ENCODE data around the gene IPO8.
"Not testable (repeated sequence)": the region's sequence is repeated elsewhere in the genome, so short reads cannot be mapped to it uniquely, and the experiment has no call there.

IPO8 gene

DNA sequence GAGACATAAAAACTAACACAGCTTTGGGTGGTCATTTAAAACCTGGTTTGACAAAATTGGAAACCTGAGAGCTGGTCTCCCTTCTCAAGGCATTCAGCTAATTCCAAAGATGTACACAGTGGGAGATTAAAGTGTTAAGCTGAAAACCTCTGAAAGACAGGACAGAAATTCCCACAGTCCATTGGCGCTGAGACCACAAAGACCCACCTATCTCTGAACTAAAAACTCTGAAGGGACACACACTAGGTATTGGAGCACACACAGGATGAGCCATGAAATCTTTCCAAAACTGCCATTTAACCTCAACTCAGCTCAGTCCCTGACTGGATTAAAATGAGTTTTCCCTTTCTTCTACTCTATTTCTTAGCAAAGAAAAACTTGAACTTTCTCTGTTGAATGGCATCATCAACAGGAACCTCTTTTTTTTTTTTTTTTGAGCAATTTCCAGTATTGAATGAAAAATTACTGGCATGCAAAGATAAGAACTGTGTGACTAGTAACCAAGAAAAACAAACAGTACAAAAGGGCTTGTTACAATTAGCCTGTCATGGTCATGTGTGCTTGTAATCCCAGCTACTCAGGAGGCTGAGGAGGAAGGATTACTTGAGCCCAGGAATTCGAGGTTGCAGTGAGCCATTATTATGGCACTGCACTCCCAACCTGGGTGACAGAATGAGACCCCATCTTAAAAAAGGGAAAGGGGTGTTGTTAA lies 82.4 kb downstream of the IPO8 start:
- Histone ChIP-seq H3K4me3 (replicated peaks; ENCODE audit: insufficient read depth, low read length) (no peak overlapping the region), H3K27ac (replicated peaks) (no peak overlapping the region), H3K27me3 (ENCODE audit: insufficient read depth, poor library complexity, severe bottlenecking) (no peaks in the 10 kb centered on the region)
- no peak for DNase-seq (ENCODE audit: low read depth in 1 of 2, low spot score in 1 of 2)
- TF ChIP-seq REST (IDR thresholded peaks at IDR 0.05; ENCODE audit: insufficient replicate concordance, low read depth) (no peak), POLR2AphosphoS5 (IDR thresholded peaks at IDR 0.05; ENCODE audit: low read depth) (no peak), GABPA (IDR thresholded peaks at IDR 0.05; ENCODE audit: low read depth) (no peak), SPI1 (IDR thresholded peaks at IDR 0.05; ENCODE audit: borderline replicate concordance, low read depth) (no peak)
- TF ChIP-seq, protein P1, sequence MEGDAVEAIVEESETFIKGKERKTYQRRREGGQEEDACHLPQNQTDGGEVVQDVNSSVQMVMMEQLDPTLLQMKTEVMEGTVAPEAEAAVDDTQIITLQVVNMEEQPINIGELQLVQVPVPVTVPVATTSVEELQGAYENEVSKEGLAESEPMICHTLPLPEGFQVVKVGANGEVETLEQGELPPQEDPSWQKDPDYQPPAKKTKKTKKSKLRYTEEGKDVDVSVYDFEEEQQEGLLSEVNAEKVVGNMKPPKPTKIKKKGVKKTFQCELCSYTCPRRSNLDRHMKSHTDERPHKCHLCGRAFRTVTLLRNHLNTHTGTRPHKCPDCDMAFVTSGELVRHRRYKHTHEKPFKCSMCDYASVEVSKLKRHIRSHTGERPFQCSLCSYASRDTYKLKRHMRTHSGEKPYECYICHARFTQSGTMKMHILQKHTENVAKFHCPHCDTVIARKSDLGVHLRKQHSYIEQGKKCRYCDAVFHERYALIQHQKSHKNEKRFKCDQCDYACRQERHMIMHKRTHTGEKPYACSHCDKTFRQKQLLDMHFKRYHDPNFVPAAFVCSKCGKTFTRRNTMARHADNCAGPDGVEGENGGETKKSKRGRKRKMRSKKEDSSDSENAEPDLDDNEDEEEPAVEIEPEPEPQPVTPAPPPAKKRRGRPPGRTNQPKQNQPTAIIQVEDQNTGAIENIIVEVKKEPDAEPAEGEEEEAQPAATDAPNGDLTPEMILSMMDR (IDR thresholded peaks at IDR 0.05; ENCODE audit: insufficient read depth, low read length): no peak

DNA sequence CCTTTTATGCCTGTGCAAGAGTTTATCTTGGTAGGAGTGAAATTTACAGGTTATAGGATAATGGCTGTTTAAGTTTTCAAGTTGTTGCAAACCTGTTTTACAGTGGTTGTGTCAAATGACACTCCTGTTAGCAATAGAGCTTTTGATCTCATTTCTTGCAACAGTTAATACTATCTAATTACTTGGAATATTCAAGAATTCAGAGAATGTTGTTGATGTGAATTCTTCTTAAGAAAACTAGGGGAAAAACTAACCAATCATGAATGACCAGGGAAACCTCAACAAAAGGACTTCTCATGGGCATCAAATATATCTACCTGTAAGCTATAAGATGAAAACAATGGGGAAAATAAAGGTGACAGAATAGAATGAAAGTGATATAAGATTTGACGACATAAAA lies 85.0 kb downstream of the IPO8 start:
- no peak overlapping the region for H3K27ac ChIP-seq (replicated peaks)
- no peak for DNase-seq (ENCODE audit: low read depth in 1 of 2, low spot score in 1 of 2)
- H3K4me3 ChIP-seq (replicated peaks; ENCODE audit: insufficient read depth, low read length): no peak overlapping the region
- H3K27me3 ChIP-seq (ENCODE audit: insufficient read depth, poor library complexity, severe bottlenecking): no peaks in the 10 kb centered on the region
- no peak for TF ChIP-seq POLR2AphosphoS5 (IDR thresholded peaks at IDR 0.05; ENCODE audit: low read depth)
- no peak for TF ChIP-seq REST (IDR thresholded peaks at IDR 0.05; ENCODE audit: insufficient replicate concordance, low read depth)
- no peak for TF ChIP-seq SPI1 (IDR thresholded peaks at IDR 0.05; ENCODE audit: borderline replicate concordance, low read depth)
- TF ChIP-seq, protein P1 (IDR thresholded peaks at IDR 0.05; ENCODE audit: insufficient read depth, low read length): no peak
- no peak for TF ChIP-seq GABPA (IDR thresholded peaks at IDR 0.05; ENCODE audit: low read depth)

DNA sequence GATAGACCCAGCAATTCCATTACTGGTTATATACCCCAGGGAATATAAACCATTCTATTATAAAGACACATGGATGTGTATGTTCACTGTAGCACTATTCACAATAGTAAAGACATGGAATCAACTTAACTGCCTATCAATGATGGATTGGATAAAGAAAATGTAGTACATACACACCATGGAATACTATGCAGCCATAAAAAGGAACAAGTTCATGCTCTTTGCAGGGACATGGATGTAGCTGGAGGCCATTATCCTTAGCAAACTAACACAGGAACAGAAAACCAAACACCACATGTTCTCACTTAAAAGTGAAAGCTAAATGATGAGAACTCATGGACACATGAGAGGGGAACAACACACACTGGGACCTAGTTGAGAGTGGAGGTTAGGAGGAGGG lies 85.8 kb downstream of the IPO8 start:
- not testable (repeated sequence) for H3K27me3 ChIP-seq (ENCODE audit: insufficient read depth, poor library complexity, severe bottlenecking); H3K4me3 ChIP-seq (replicated peaks; ENCODE audit: insufficient read depth, low read length); H3K27ac ChIP-seq (replicated peaks); DNase-seq (ENCODE audit: low read depth in 1 of 2, low spot score in 1 of 2)

GRCh38 chr12:30604302-30604701 lies 91.4 kb downstream of the IPO8 start:
- not testable (repeated sequence) for H3K27ac ChIP-seq (replicated peaks)

GRCh38 chr12:30603129-30603528 lies 92.5 kb downstream of the IPO8 start:
- Histone ChIP-seq H3K27me3 (ENCODE audit: insufficient read depth, poor library complexity, severe bottlenecking) (no peaks in the 10 kb centered on the region), H3K4me3 (replicated peaks; ENCODE audit: insufficient read depth, low read length) (no peak overlapping the region), H3K27ac (replicated peaks) (no peak overlapping the region)
- no peak for DNase-seq (ENCODE audit: low read depth in 1 of 2, low spot score in 1 of 2)
- no peak for TF ChIP-seq SPI1 (IDR thresholded peaks at IDR 0.05; ENCODE audit: borderline replicate concordance, low read depth)
- TF ChIP-seq REST (IDR thresholded peaks at IDR 0.05; ENCODE audit: insufficient replicate concordance, low read depth): no peak
- TF ChIP-seq GABPA (IDR thresholded peaks at IDR 0.05; ENCODE audit: low read depth): no peak
- TF ChIP-seq, protein P1 (IDR thresholded peaks at IDR 0.05; ENCODE audit: insufficient read depth, low read length): no peak
- TF ChIP-seq POLR2AphosphoS5 (IDR thresholded peaks at IDR 0.05; ENCODE audit: low read depth): no peak

More at GRCh38 chr12:30604302-30604701, 91.4 kb downstream of the IPO8 start:
- not testable (repeated sequence) for DNase-seq (ENCODE audit: low read depth in 1 of 2, low spot score in 1 of 2); H3K27me3 ChIP-seq (ENCODE audit: insufficient read depth, poor library complexity, severe bottlenecking); H3K4me3 ChIP-seq (replicated peaks; ENCODE audit: insufficient read depth, low read length)
